CD4-positive, alpha-beta T cell treated with Interleukin-15 for 1 hour (primary cell): ENCODE data around the gene AP1S3.
"Not testable (repeated sequence)": the region's sequence is repeated elsewhere in the genome, so short reads cannot be mapped to it uniquely, and the experiment has no call there.

Experiments
- DNase-seq: peaks from one replicate; pipeline ENCODE4 v3.0.0-alpha.2; 2020

AP1S3 gene

GRCh38 chr2:223837287-223838061 lies at the start of gene AP1S3:
Gene AP1S3, minus strand, starts transcription at chr2:223837582. Its CDS starts 132 bp downstream, at chr2:223837450.
- DNase-seq = peak; percentile 77

GRCh38 chr2:223887127-223887526 lies 49.7 kb upstream of the AP1S3 start:
- no peak for DNase-seq

GRCh38 chr2:223886726-223887125 lies 49.3 kb upstream of the AP1S3 start:
- DNase-seq = no peak

- no peak for DNase-seq
Measured at GRCh38 chr2:223884399-223884798, 47.0 kb upstream of the AP1S3 start.

- DNase-seq = no peak
Measured at GRCh38 chr2:223882715-223883114, 45.3 kb upstream of the AP1S3 start.

- no peak for DNase-seq
Measured at GRCh38 chr2:223880796-223881195, 43.4 kb upstream of the AP1S3 start.

GRCh38 chr2:223877721-223878410 lies 40.5 kb upstream of the AP1S3 start:
- no peak for DNase-seq

- DNase-seq = no peak
Measured at GRCh38 chr2:223873672-223874071, 36.3 kb upstream of the AP1S3 start.

GRCh38 chr2:223872772-223873171 lies 35.4 kb upstream of the AP1S3 start:
- DNase-seq = not testable (repeated sequence)

GRCh38 chr2:223871661-223872060 lies 34.3 kb upstream of the AP1S3 start:
- DNase-seq = not testable (repeated sequence)

GRCh38 chr2:223870840-223871611 lies 33.6 kb upstream of the AP1S3 start:
- no peak for DNase-seq

- no peak for DNase-seq
Measured at GRCh38 chr2:223868005-223868404, 30.6 kb upstream of the AP1S3 start.

- no peak for DNase-seq
Measured at GRCh38 chr2:223865907-223866508, 28.6 kb upstream of the AP1S3 start.

GRCh38 chr2:223865124-223865523 lies 27.7 kb upstream of the AP1S3 start:
- no peak for DNase-seq

- no peak for DNase-seq
Measured at GRCh38 chr2:223863491-223863890, 26.1 kb upstream of the AP1S3 start.

- no peak for DNase-seq
Measured at GRCh38 chr2:223860809-223861738, 23.7 kb upstream of the AP1S3 start.

- DNase-seq = no peak
Measured at GRCh38 chr2:223859070-223859469, 21.7 kb upstream of the AP1S3 start.

GRCh38 chr2:223856584-223856983 lies 19.2 kb upstream of the AP1S3 start:
- no peak for DNase-seq

GRCh38 chr2:223856021-223856420 lies 18.6 kb upstream of the AP1S3 start:
- DNase-seq = no peak

- DNase-seq = no peak
Measured at GRCh38 chr2:223855426-223855825, 18.0 kb upstream of the AP1S3 start.

GRCh38 chr2:223854741-223855140 lies 17.4 kb upstream of the AP1S3 start:
- no peak for DNase-seq

GRCh38 chr2:223853425-223853837 lies 16.0 kb upstream of the AP1S3 start:
- no peak for DNase-seq
